RPMI8226 (cell line): ENCODE measurements around the gene GLYATL1.

ENCODE experiments used
- DNase-seq: peaks from one replicate; pipeline ENCODE4 v3.0.0-alpha.2; 2015

Gene GLYATL1

GRCh38 chr11:58939277-58939676 lies at the start of gene GLYATL1:
Gene GLYATL1 (plus strand): TSS chr11:58939488. CDS start chr11:58947088, 7,600 bp downstream.
- no peak for DNase-seq

- no peak for DNase-seq
Observed at GRCh38 chr11:58893899-58894298, 45.4 kb upstream of the GLYATL1 start.

- DNase-seq: no peak
Observed at GRCh38 chr11:58898106-58898505, 41.2 kb upstream of the GLYATL1 start.

GRCh38 chr11:58900479-58901420 lies 38.5 kb upstream of the GLYATL1 start:
- DNase-seq: peak; percentile 73

- no peak for DNase-seq
Observed at GRCh38 chr11:58902881-58903280, 36.4 kb upstream of the GLYATL1 start.

- DNase-seq: no peak
Observed at GRCh38 chr11:58905011-58905720, 34.1 kb upstream of the GLYATL1 start.

- no peak for DNase-seq
Observed at GRCh38 chr11:58905721-58906547, 33.4 kb upstream of the GLYATL1 start.

- DNase-seq: peak; percentile 66
Observed at GRCh38 chr11:58907780-58908179, 31.5 kb upstream of the GLYATL1 start.

- DNase-seq: no peak
Observed at GRCh38 chr11:58912124-58912523, 27.2 kb upstream of the GLYATL1 start.

GRCh38 chr11:58913685-58914084 lies 25.6 kb upstream of the GLYATL1 start:
- no peak for DNase-seq

GRCh38 chr11:58914821-58915543 lies 24.3 kb upstream of the GLYATL1 start:
- DNase-seq: peak; percentile 61

GRCh38 chr11:58916637-58917036 lies 22.7 kb upstream of the GLYATL1 start:
- no peak for DNase-seq

- no peak for DNase-seq
Observed at GRCh38 chr11:58917159-58917783, 22.0 kb upstream of the GLYATL1 start.

GRCh38 chr11:58919561-58919960 lies 19.7 kb upstream of the GLYATL1 start:
- DNase-seq: no peak

GRCh38 chr11:58919980-58920379 lies 19.3 kb upstream of the GLYATL1 start:
- peak; percentile 42 for DNase-seq

GRCh38 chr11:58921778-58922390 lies 17.4 kb upstream of the GLYATL1 start:
- peak; percentile 94 for DNase-seq

- no peak for DNase-seq
Observed at GRCh38 chr11:58922479-58922878, 16.8 kb upstream of the GLYATL1 start.

GRCh38 chr11:58923300-58923788 lies 15.9 kb upstream of the GLYATL1 start:
- DNase-seq: peak; percentile 72

GRCh38 chr11:58924230-58924629 lies 15.1 kb upstream of the GLYATL1 start:
- DNase-seq: no peak

GRCh38 chr11:58926251-58926650 lies 13.0 kb upstream of the GLYATL1 start:
- no peak for DNase-seq

GRCh38 chr11:58926695-58927094 lies 12.6 kb upstream of the GLYATL1 start:
- no peak for DNase-seq
